MM.1S (cell line): ENCODE data around the gene ARHGEF26.

Experiments used
- DNase-seq: peaks from one replicate; pipeline ENCODE4 v3.0.0-alpha.2; 2015
- H2AFZ ChIP-seq: fragments of 300-600 bp; sonication (generic); 2 replicates; pipeline ENCODE4 v1.6.0; 2016; ENCODE audit warnings: antibody characterized with exemption, low read length
- H3F3A ChIP-seq: fragments of 300-600 bp; sonication (generic); 2 replicates; pipeline ENCODE4 v1.6.1; 2016; ENCODE audit warnings: mild to moderate bottlenecking, antibody characterized with exemption, low read length, moderate library complexity, mixed read lengths; ENCODE audit not compliant: insufficient read depth
- H3K27ac ChIP-seq: fragments of 300-600 bp; sonication (generic); 2 replicates; pipeline ENCODE4 v1.5.1; 2016; ENCODE audit warnings: mild to moderate bottlenecking, low read length
- H3K27me3 ChIP-seq: fragments of 300-600 bp; sonication (generic); replicated peaks from 2 replicates; pipeline ENCODE4 v1.6.0; 2016; ENCODE audit warnings: low read length; ENCODE audit not compliant: insufficient read depth
- H3K36me3 ChIP-seq: fragments of 300-600 bp; sonication (generic); replicated peaks from 2 replicates; pipeline ENCODE4 v1.6.1; 2016; ENCODE audit warnings: mild to moderate bottlenecking, low read length, mixed read lengths; ENCODE audit not compliant: insufficient read depth
- H3K4me1 ChIP-seq: fragments of 300-600 bp; sonication (generic); 2 replicates; pipeline ENCODE4 v1.6.1; 2016; ENCODE audit warnings: low read length, mixed read lengths
- H3K4me2 ChIP-seq: fragments of 300-600 bp; sonication (generic); 2 replicates; pipeline ENCODE4 v1.6.0; 2016; ENCODE audit warnings: low read depth, low read length
- H3K4me3 ChIP-seq: fragments of 300-600 bp; sonication (generic); 2 replicates; pipeline ENCODE4 v1.5.1; 2016; ENCODE audit warnings: low read length, mixed read lengths
- H3K79me2 ChIP-seq: fragments of 300-600 bp; sonication (generic); 2 replicates; pipeline ENCODE4 v1.6.1; 2016; ENCODE audit warnings: mixed run types, low read length, mixed read lengths
- H3K9ac ChIP-seq: fragments of 300-600 bp; sonication (generic); 2 replicates; pipeline ENCODE4 v1.6.1; 2016; ENCODE audit warnings: low read length, mixed read lengths
- H3K9me2 ChIP-seq: fragments of 300-600 bp; sonication (generic); replicated peaks from 2 replicates; pipeline ENCODE4 v1.6.1; 2016; ENCODE audit warnings: mild to moderate bottlenecking, low read length, mixed read lengths; ENCODE audit not compliant: insufficient read depth
- H3K9me3 ChIP-seq: fragments of 300-600 bp; sonication (generic); replicated peaks from 2 replicates; pipeline ENCODE4 v1.6.1; 2016; ENCODE audit warnings: mild to moderate bottlenecking, low read length, mixed read lengths; ENCODE audit not compliant: insufficient read depth
- H4K20me1 ChIP-seq: fragments of 300-600 bp; sonication (generic); 2 replicates; pipeline ENCODE4 v1.6.1; 2016; ENCODE audit warnings: mild to moderate bottlenecking, low read length, moderate library complexity, mixed read lengths; ENCODE audit not compliant: insufficient read depth
- EZH2 ChIP-seq: fragments of 300-600 bp; sonication (generic); optimal IDR thresholded peaks from 2 replicates; pipeline ENCODE3; 2017; ENCODE audit warnings: low read depth, mild to moderate bottlenecking, antibody characterized with exemption, low read length, mixed read lengths
- EZH2phosphoT487 ChIP-seq: fragments of 300-600 bp; sonication (generic); IDR thresholded peaks from 2 replicates; pipeline ENCODE4 v1.6.1; 2018; ENCODE audit warnings: antibody characterized with exemption, low read length
- TF ChIP-seq, protein P1 (sequence below): fragments of 300-600 bp; sonication (generic); IDR thresholded peaks from 2 replicates; pipeline ENCODE4 v1.5.1; 2016; ENCODE audit warnings: antibody characterized with exemption, low read length, mixed read lengths

ARHGEF26 gene

GRCh38 chr3:154151969-154152368, 30.8 kb downstream of the ARHGEF26 start:
- Histone ChIP-seq H3K27ac (no peak overlapping the region), H3K9me3 (no peaks in the 10 kb centered on the region), H4K20me1 (no peaks in the 10 kb centered on the region), H3K9ac (no peak overlapping the region), H3K4me2 (no peak overlapping the region), H3F3A (no peaks in the 10 kb centered on the region), H3K79me2 (no peaks in the 10 kb centered on the region), H3K4me1 (no peaks in the 10 kb centered on the region), H3K4me3 (no peak overlapping the region), H3K36me3 (no peaks in the 10 kb centered on the region), H3K9me2 (no peaks in the 10 kb centered on the region), H2AFZ (no peak overlapping the region), H3K27me3 (no peaks in the 10 kb centered on the region)
- TF ChIP-seq EZH2phosphoT487 (no peak), EZH2 (no peak)
- TF ChIP-seq, protein P1, sequence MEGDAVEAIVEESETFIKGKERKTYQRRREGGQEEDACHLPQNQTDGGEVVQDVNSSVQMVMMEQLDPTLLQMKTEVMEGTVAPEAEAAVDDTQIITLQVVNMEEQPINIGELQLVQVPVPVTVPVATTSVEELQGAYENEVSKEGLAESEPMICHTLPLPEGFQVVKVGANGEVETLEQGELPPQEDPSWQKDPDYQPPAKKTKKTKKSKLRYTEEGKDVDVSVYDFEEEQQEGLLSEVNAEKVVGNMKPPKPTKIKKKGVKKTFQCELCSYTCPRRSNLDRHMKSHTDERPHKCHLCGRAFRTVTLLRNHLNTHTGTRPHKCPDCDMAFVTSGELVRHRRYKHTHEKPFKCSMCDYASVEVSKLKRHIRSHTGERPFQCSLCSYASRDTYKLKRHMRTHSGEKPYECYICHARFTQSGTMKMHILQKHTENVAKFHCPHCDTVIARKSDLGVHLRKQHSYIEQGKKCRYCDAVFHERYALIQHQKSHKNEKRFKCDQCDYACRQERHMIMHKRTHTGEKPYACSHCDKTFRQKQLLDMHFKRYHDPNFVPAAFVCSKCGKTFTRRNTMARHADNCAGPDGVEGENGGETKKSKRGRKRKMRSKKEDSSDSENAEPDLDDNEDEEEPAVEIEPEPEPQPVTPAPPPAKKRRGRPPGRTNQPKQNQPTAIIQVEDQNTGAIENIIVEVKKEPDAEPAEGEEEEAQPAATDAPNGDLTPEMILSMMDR = no peak
- no peak for DNase-seq

GRCh38 chr3:154152741-154153140, 31.6 kb downstream of the ARHGEF26 start:
- no peaks in the 10 kb centered on the region for H3K79me2 ChIP-seq
- H3K36me3 ChIP-seq = no peaks in the 10 kb centered on the region
- H3K9ac ChIP-seq = no peak overlapping the region
- H3K27me3 ChIP-seq = no peaks in the 10 kb centered on the region
- H3K4me2 ChIP-seq = no peak overlapping the region
- no peak overlapping the region for H2AFZ ChIP-seq
- TF ChIP-seq EZH2phosphoT487 (no peak), EZH2 (no peak)
- TF ChIP-seq, protein P1 = no peak
- H4K20me1 ChIP-seq = no peaks in the 10 kb centered on the region
- H3K4me3 ChIP-seq = no peak overlapping the region
- no peaks in the 10 kb centered on the region for H3K4me1 ChIP-seq
- DNase-seq = no peak
- H3K9me2 ChIP-seq = no peaks in the 10 kb centered on the region
- no peaks in the 10 kb centered on the region for H3F3A ChIP-seq
- no peak overlapping the region for H3K27ac ChIP-seq
- no peaks in the 10 kb centered on the region for H3K9me3 ChIP-seq

GRCh38 chr3:154156530-154156929, 35.3 kb downstream of the ARHGEF26 start:
- Histone ChIP-seq H3K9ac (no peak overlapping the region), H3K9me2 (no peaks in the 10 kb centered on the region), H3K4me1 (no peaks in the 10 kb centered on the region), H3K36me3 (no peaks in the 10 kb centered on the region), H3K27ac (no peak overlapping the region), H3K27me3 (no peaks in the 10 kb centered on the region), H3K4me3 (no peak overlapping the region), H4K20me1 (no peaks in the 10 kb centered on the region), H3F3A (no peaks in the 10 kb centered on the region), H3K4me2 (no peak overlapping the region), H2AFZ (no peak overlapping the region), H3K79me2 (no peaks in the 10 kb centered on the region), H3K9me3 (no peaks in the 10 kb centered on the region)
- TF ChIP-seq EZH2phosphoT487 (no peak), EZH2 (no peak)
- TF ChIP-seq, protein P1 = no peak
- DNase-seq = no peak
